B cell (primary cell): Measurements from ENCODE around the gene LAYN. TPM values are rescaled to one million over a fixed set of nuclear protein-coding genes. Genes with fewer than 3 reads are reported as not detected.

ENCODE experiments used
- ATAC-seq: fragments of 200-7000 bp; cut with Tn5 transposase; one replicate; pipeline ENCODE4 v1.10.0; 2021; ENCODE audit warnings: low read depth, mild to moderate bottlenecking, moderate number of reproducible peaks, moderate library complexity
- CTCF ChIA-PET: fragments of 350-600 bp; sonication (Branson Sonifier 250); formaldehyde crosslinking; loops from one replicate; lab custom pipeline; 2021; ENCODE audit warnings: antibody characterized with exemption, inconsistent platforms; lab: Charles Lee
- POLR2A ChIA-PET: fragments of 350-600 bp; sonication (Branson Sonifier 250); formaldehyde crosslinking; loops from one replicate; lab custom pipeline; 2021; ENCODE audit warnings: antibody characterized with exemption; lab: Charles Lee
- DNase-seq: peaks from one replicate; pipeline ENCODE4 v3.0.0; 2013
- H2AFZ ChIP-seq: 2 replicates; pipeline ENCODE4 v1.6.1; 2012; ENCODE audit warnings: mild to moderate bottlenecking, low read depth, low read length; ENCODE audit not compliant: insufficient read depth, poor library complexity, severe bottlenecking
- H3K27ac ChIP-seq, 2 donors: 1 replicate in 1 of 2; 2 replicates in 1 of 2; pipeline ENCODE4 v1.5.1; 2012 to 2013; ENCODE audit warnings: low read length in 2 of 2, mild to moderate bottlenecking in 2 of 2, moderate library complexity in 1 of 2
- H3K27me3 ChIP-seq, 4 experiments: fragments of 200-600 bp in 1 of 4; sonication (generic) in 1 of 4; replicated peaks in 1 of 4; 1 replicate in 2 of 4; 2 replicates in 2 of 4; pipeline versions ENCODE4 v1.6.1 to v1.7.0; 2013 to 2016; ENCODE audit warnings: low read length in 3 of 4, mild to moderate bottlenecking in 2 of 4, mixed read lengths in 1 of 4, moderate library complexity in 1 of 4; ENCODE audit not compliant: insufficient read depth in 4 of 4, control insufficient read depth in 3 of 4; ENCODE audit errors: control extremely low read depth in 1 of 4
- H3K36me3 ChIP-seq, 2 experiments: replicated peaks in 1 of 2; 1 replicate in 1 of 2; 2 replicates in 1 of 2; pipeline versions ENCODE4 v1.6.1 to v1.7.1; 2013; ENCODE audit warnings: low read length in 1 of 2; ENCODE audit not compliant: insufficient read depth in 2 of 2, control insufficient read depth in 1 of 2; ENCODE audit errors: control extremely low read depth in 1 of 2, extremely low read depth in 1 of 2
- H3K4me1 ChIP-seq, 2 donors: fragments of 200-600 bp in 1 of 2; sonication (generic) in 1 of 2; 1 replicate in 1 of 2; 2 replicates in 1 of 2; pipeline versions ENCODE4 v1.5.1 to v1.6.1; 2013 to 2017; ENCODE audit warnings: low read length in 2 of 2; ENCODE audit not compliant: control insufficient read depth in 2 of 2, insufficient read depth in 2 of 2
- H3K4me2 ChIP-seq: replicated peaks from 2 replicates; pipeline ENCODE3; 2012; ENCODE audit warnings: mild to moderate bottlenecking, low read depth, low read length; ENCODE audit not compliant: poor library complexity, severe bottlenecking
- H3K4me3 ChIP-seq, 5 experiments: fragments of 200-600 bp in 1 of 5; sonication (generic) in 1 of 5; 1 replicate in 3 of 5; 2 replicates in 2 of 5; pipeline versions ENCODE4 v1.5.1 to v1.7.0; 2011 to 2016; ENCODE audit warnings: low read length in 4 of 5, mild to moderate bottlenecking in 4 of 5, low read depth in 2 of 5, control low read depth in 1 of 5, moderate library complexity in 1 of 5; ENCODE audit not compliant: insufficient read depth in 1 of 5; ENCODE audit errors: control extremely low read depth in 1 of 5, extremely low read depth in 1 of 5
- H3K79me2 ChIP-seq: fragments of 200-600 bp; sonication (generic); one replicate; pipeline ENCODE4 v1.6.0; 2016; ENCODE audit warnings: low read length; ENCODE audit not compliant: control insufficient read depth, insufficient read depth
- H3K9ac ChIP-seq: fragments of 200-600 bp; sonication (generic); 2 replicates; pipeline ENCODE4 v1.6.1; 2017; ENCODE audit warnings: mild to moderate bottlenecking, low read length, moderate library complexity
- H3K9me3 ChIP-seq, 3 donors: one replicate each; pipeline versions ENCODE4 v1.6.1 to v1.7.1; 2013; ENCODE audit warnings: low read length in 2 of 3; ENCODE audit not compliant: control insufficient read depth in 2 of 3, insufficient read depth in 1 of 3; ENCODE audit errors: control extremely low read depth in 1 of 3
- H4K20me1 ChIP-seq: 2 replicates; pipeline ENCODE4 v1.6.0; 2012; ENCODE audit warnings: mild to moderate bottlenecking, low read length; ENCODE audit not compliant: insufficient read depth, control insufficient read depth, poor library complexity, severe bottlenecking
- H3K27ac Mint-ChIP-seq: one replicate; pipeline ENCODE4 v1.8.0; 2021; ENCODE audit warnings: mixed read lengths
- H3K27me3 Mint-ChIP-seq: one replicate; pipeline ENCODE4 v1.8.0; 2021; ENCODE audit warnings: mixed read lengths
- H3K4me1 Mint-ChIP-seq: one replicate; pipeline ENCODE4 v1.8.0; 2021; ENCODE audit warnings: mixed read lengths
- H3K4me3 Mint-ChIP-seq: one replicate; pipeline ENCODE4 v1.8.0; 2021; ENCODE audit warnings: mixed read lengths
- H3K9me3 Mint-ChIP-seq: one replicate; pipeline ENCODE4 v1.8.0; 2022; ENCODE audit warnings: mixed read lengths; ENCODE audit not compliant: insufficient read depth
- EZH2 ChIP-seq: IDR thresholded peaks from 2 replicates; pipeline ENCODE4 v1.6.1; 2012; ENCODE audit warnings: borderline replicate concordance, low read depth, mild to moderate bottlenecking, moderate library complexity, low read length; ENCODE audit not compliant: insufficient read depth, poor library complexity, severe bottlenecking
- WGBS: methylation state at CpG from one replicate; pipeline ENCODE4 v1.1.5; 2013; ENCODE audit warnings: missing lambda C conversion rate; ENCODE audit not compliant: insufficient coverage; 5-methylcytosine and 5-hydroxymethylcytosine counted together
- intact Hi-C: fragments of 100-400 bp; cut with micrococcal nuclease; formaldehyde crosslinking; loops from one replicate; pipeline ENCODE4 v1.10.0; 2022
- polyA plus RNA-seq: library from polyadenylated mRNA; depleted of rRNA; stranded (reverse); fragments of >200 nt; gene quantifications from 2 replicates; pipeline ENCODE4 v1.2.3, GENCODE V29; 2012
- total RNA-seq, 2 donors: library from RNA; stranded (reverse); fragments of 120-200 nt in 1 of 2; gene quantifications; 1 replicate in 1 of 2; 2 replicates in 1 of 2; pipeline versions ENCODE4 v1.2.3 to v1.2.4, GENCODE V29; 2013 to 2022
- TF ChIP-seq, protein P1 (sequence below): fragments of 200-600 bp; IDR thresholded peaks from one replicate; pipeline ENCODE4 v1.8.0; 2022; ENCODE audit warnings: antibody characterized with exemption, mild to moderate bottlenecking

LAYN gene
- total and polyA plus RNA-seq, 2 donors (not counting 1 experiment from before 2014, with no cell fraction given) = not detected

DNA sequence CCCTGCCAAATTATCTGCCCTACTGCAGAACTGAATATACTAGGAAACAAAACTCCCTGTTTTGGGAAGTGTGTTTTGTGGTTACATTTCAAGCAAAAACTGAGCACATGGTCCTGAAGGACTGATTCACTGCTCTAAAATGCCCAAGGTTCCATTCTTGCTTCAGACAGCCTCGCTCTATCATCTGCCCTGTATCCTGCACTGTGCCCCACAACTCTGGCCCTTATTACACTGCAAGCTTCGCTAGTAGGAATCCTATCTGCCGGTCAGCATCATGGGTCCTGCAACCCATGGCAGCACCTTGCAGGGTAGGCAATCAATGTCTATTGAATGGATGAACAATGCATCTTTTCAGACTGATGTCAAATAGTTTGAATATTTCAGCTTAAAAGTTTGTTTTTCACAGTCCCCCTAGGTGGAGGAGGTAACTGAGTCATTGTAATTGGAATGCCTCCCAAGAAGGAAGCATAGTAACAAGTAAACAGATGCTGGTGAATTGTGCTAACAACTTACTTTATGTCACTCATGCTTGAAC, 21.3 kb downstream of the LAYN start:
- Mint-ChIP-seq H3K27ac (no peak overlapping the region), H3K4me3 (no peak overlapping the region), H3K9me3 (peaks cover under 1% of the 10 kb centered on the region), H3K4me1 (no peaks in the 10 kb centered on the region), H3K27me3 (peaks cover 12% of the 10 kb centered on the region)
- Histone ChIP-seq H3K27me3 (no peaks in the 10 kb centered on the region), H3K4me3 (no peak overlapping the region), H3K9ac (no peak overlapping the region), H3K4me1 (no peaks in the 10 kb centered on the region), H3K27ac (no peak overlapping the region), H4K20me1 (no peaks in the 10 kb centered on the region), H3K79me2 (no peaks in the 10 kb centered on the region), H3K36me3 (no peaks in the 10 kb centered on the region), H2AFZ (no peak overlapping the region), H3K4me2 (no peak overlapping the region), H3K9me3 (no peaks in the 10 kb centered on the region)
- WGBS = 100% methylated on average over 1 of the region's 3 CpGs
- ChIA-PET CTCF (interaction anchor here (1.2 to 5.1 kb wide), 4 partner anchors 9 to 279 kb away, joined by 5 to 39 read pairs (median 10); no protein-coding TSS in a partner anchor), POLR2A (no interaction called here)
- DNase-seq (no peak), ATAC-seq (no peak)
- intact Hi-C loops = no loop called here
- TF ChIP-seq EZH2 = no peak
- TF ChIP-seq, protein P1, sequence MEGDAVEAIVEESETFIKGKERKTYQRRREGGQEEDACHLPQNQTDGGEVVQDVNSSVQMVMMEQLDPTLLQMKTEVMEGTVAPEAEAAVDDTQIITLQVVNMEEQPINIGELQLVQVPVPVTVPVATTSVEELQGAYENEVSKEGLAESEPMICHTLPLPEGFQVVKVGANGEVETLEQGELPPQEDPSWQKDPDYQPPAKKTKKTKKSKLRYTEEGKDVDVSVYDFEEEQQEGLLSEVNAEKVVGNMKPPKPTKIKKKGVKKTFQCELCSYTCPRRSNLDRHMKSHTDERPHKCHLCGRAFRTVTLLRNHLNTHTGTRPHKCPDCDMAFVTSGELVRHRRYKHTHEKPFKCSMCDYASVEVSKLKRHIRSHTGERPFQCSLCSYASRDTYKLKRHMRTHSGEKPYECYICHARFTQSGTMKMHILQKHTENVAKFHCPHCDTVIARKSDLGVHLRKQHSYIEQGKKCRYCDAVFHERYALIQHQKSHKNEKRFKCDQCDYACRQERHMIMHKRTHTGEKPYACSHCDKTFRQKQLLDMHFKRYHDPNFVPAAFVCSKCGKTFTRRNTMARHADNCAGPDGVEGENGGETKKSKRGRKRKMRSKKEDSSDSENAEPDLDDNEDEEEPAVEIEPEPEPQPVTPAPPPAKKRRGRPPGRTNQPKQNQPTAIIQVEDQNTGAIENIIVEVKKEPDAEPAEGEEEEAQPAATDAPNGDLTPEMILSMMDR = no peak

DNA sequence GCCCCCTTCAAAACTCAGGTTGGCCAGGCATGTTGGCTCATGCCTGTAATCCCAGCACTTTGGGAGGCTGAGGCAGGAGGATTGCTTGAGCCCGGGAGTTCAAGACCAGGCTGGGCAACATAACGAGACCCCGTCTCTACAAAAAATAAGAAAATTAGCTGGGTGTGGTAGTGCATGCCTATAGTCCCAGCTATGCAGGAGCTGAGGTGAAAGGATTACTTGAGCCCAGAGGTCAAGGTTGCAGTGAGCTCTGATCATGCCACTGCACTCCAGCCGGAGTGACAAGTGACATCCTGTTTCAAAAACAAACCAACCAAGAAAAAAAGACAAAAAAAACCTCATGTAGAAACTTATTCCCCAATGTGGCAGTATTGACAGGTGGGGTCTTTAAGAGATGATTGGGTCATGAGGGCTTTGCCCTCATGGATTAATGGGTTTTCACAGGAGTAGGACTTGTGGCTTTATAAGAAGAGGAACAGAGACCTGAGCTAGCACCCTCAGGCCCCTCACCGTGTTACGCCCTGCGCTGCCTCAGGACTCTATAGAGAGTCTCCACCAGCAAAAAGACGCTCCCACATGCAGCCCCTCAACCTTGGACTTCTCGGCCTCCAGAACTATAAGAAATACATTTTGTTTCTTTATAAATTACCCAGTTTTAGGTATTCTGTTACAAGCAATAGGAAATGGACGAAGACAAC, 22.3 kb downstream of the LAYN start:
- H3K36me3 ChIP-seq = no peaks in the 10 kb centered on the region
- no peak overlapping the region for H3K9ac ChIP-seq
- ChIA-PET POLR2A (no interaction called here), CTCF (interaction anchor here (1.1 to 5.1 kb wide), 6 partner anchors 10 to 281 kb away, joined by 3 to 39 read pairs (median 4); no protein-coding TSS in a partner anchor)
- no peak overlapping the region for H2AFZ ChIP-seq
- Mint-ChIP-seq H3K4me1 (no peaks in the 10 kb centered on the region), H3K9me3 (no peaks in the 10 kb centered on the region), H3K27ac (no peak overlapping the region), H3K4me3 (no peak overlapping the region), H3K27me3 (peaks cover 12% of the 10 kb centered on the region)
- no peak overlapping the region for H3K4me2 ChIP-seq
- H3K9me3 ChIP-seq = no peaks in the 10 kb centered on the region
- 100% methylated on average over 4 of the region's 10 CpGs for WGBS
- H3K79me2 ChIP-seq = no peaks in the 10 kb centered on the region
- ATAC-seq = no peak
- DNase-seq = no peak
- TF ChIP-seq, protein P1 = no peak
- TF ChIP-seq EZH2 = no peak
- no peaks in the 10 kb centered on the region for H3K4me1 ChIP-seq
- intact Hi-C loops = no loop called here
- no peak overlapping the region for H3K4me3 ChIP-seq
- no peaks in the 10 kb centered on the region for H4K20me1 ChIP-seq
- no peaks in the 10 kb centered on the region for H3K27me3 ChIP-seq
- H3K27ac ChIP-seq = no peak overlapping the region
